Keratinocyte (primary cell): ENCODE measurements around the gene CEACAM6. TPM values are rescaled to one million over a fixed set of nuclear protein-coding genes. Genes with fewer than 3 reads are reported as not detected.

Experiments
- DNase-seq: peaks from one replicate; pipeline ENCODE4 v3.0.0-alpha.2; 2011; ENCODE audit warnings: low read depth, missing footprints, low spot score
- FAIRE-seq: peaks from 2 replicates; lab custom pipeline; 2011; peaks lifted over from hg19 to GRCh38; lab: Jason Lieb, UNC
- H2AFZ ChIP-seq: 2 replicates; pipeline ENCODE4 v1.6.0; 2012; ENCODE audit warnings: low read length, control low read depth, inconsistent platforms; ENCODE audit not compliant: control insufficient read depth
- H3K27ac ChIP-seq: 2 replicates; pipeline ENCODE4 v1.5.1; 2011; ENCODE audit warnings: low read length; ENCODE audit not compliant: control insufficient read depth, insufficient read depth
- H3K27me3 ChIP-seq: 3 replicates; pipeline ENCODE4 v1.6.0; 2011; ENCODE audit warnings: low read length; ENCODE audit not compliant: control insufficient read depth, insufficient read depth; ENCODE audit errors: extremely low read depth
- H3K36me3 ChIP-seq, 2 experiments: 2 replicates in 1 of 2; 3 replicates in 1 of 2; pipeline ENCODE4 v1.5.1; 2011; ENCODE audit warnings: low read length in 2 of 2, mild to moderate bottlenecking in 1 of 2; ENCODE audit not compliant: control insufficient read depth in 2 of 2, insufficient read depth in 2 of 2; ENCODE audit errors: extremely low read depth in 1 of 2
- H3K4me1 ChIP-seq: 3 replicates; pipeline ENCODE4 v1.5.1; 2011; ENCODE audit warnings: low read length; ENCODE audit not compliant: control insufficient read depth, insufficient read depth; ENCODE audit errors: extremely low read depth
- H3K4me2 ChIP-seq: 3 replicates; pipeline ENCODE4 v1.6.0; 2011; ENCODE audit warnings: low read depth, low read length; ENCODE audit not compliant: control insufficient read depth, insufficient read depth; ENCODE audit errors: extremely low read depth
- H3K4me3 ChIP-seq, 3 experiments: fragments of 200-600 bp in 1 of 3; sonication (generic) in 1 of 3; 2 replicates in 2 of 3; 3 replicates in 1 of 3; pipeline ENCODE4 v1.5.1; 2011 to 2016; ENCODE audit warnings: low read length in 3 of 3, mild to moderate bottlenecking in 3 of 3, control low read depth in 2 of 3, inconsistent platforms in 1 of 3, low read depth in 1 of 3, mixed read lengths in 1 of 3, mixed run types in 1 of 3, moderate library complexity in 1 of 3; ENCODE audit not compliant: control insufficient read depth in 2 of 3, insufficient read depth in 2 of 3; ENCODE audit errors: extremely low read depth in 1 of 3
- H3K79me2 ChIP-seq: 2 replicates; pipeline ENCODE4 v1.6.0; 2012; ENCODE audit warnings: low read length; ENCODE audit not compliant: control insufficient read depth, insufficient read depth
- H3K9ac ChIP-seq: 3 replicates; pipeline ENCODE4 v1.6.0; 2011; ENCODE audit warnings: low read length; ENCODE audit not compliant: control insufficient read depth, insufficient read depth; ENCODE audit errors: extremely low read depth
- H3K9me1 ChIP-seq: 3 replicates; pipeline ENCODE4 v1.6.0; 2011; ENCODE audit warnings: low read length; ENCODE audit not compliant: control insufficient read depth, insufficient read depth; ENCODE audit errors: extremely low read depth
- H3K9me3 ChIP-seq: 2 replicates; pipeline ENCODE4 v1.5.1; 2012; ENCODE audit warnings: low read depth, low read length; ENCODE audit not compliant: control insufficient read depth
- H4K20me1 ChIP-seq: 3 replicates; pipeline ENCODE4 v1.6.0; 2011; ENCODE audit warnings: low read length; ENCODE audit not compliant: control insufficient read depth, insufficient read depth; ENCODE audit errors: extremely low read depth
- EZH2 ChIP-seq: IDR thresholded peaks from one replicate; pipeline ENCODE4 v1.6.1; 2012; ENCODE audit warnings: inconsistent platforms, mild to moderate bottlenecking, low read length, moderate library complexity
- dilution Hi-C: fragments of 300-500 bp; cut with MboI; formaldehyde crosslinking; loops from one replicate; pipeline ENCODE4 v1.7.0; 2020; ENCODE audit warnings: low sequenced_read_pairs; ENCODE audit not compliant: extremely low pct_ligation_motif_present
- polyA plus RNA-seq, 5 experiments: library from polyadenylated mRNA; depleted of rRNA in 3 of 5; stranded (reverse) in 3 of 5; stranded (forward) in 1 of 5; unstranded in 1 of 5; fragments of >200 nt; gene quantifications; 1 replicate in 1 of 5; 2 replicates in 3 of 5; 3 replicates in 1 of 5; pipeline versions ENCODE4 v1.2.1 to v1.2.3, GENCODE V29; 2011 to 2012; ENCODE audit warnings: missing spikeins in 2 of 5, low read depth in 1 of 5, low replicate concordance in 1 of 5
- TF ChIP-seq, protein P1 (sequence below), 3 experiments: IDR thresholded peaks in 1 of 3; conservative IDR thresholded peaks in 1 of 3; optimal IDR thresholded peaks in 1 of 3; 2 replicates in 2 of 3; 3 replicates in 1 of 3; pipeline versions ENCODE3 to v1.5.1; 2011; ENCODE audit warnings: low read length in 3 of 3, mild to moderate bottlenecking in 3 of 3, moderate library complexity in 2 of 3, control low read depth in 1 of 3, inconsistent platforms in 1 of 3; ENCODE audit not compliant: insufficient read depth in 2 of 3; ENCODE audit errors: extremely low read depth in 1 of 3

CEACAM6 gene
- polyA plus RNA-seq, 1 donor (not counting 4 experiments of a cell fraction or from before 2014, with no cell fraction given), result 1.00 TPM

DNA sequence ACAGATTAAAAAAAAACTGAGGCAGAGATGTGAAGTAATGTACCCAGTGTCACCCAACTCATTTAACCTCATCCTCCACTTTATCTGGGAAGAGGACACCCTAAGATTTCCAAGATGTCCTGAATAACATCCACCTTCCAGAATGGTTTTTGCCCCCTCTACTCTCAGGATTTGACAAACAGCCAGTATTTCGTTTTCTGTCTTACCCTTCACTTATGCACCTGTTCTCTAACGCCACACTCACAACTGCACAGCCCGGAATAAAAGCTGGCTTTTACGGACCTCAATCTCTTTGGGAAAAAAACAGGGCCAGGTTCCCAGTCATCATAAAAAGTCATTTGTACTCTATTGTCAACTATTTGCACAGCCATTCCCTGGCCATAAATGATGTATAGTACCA, 21.2 kb upstream of the CEACAM6 start:
- H3K4me2 ChIP-seq, result no peak overlapping the region
- dilution Hi-C loops, result no loop called here

GRCh38 chr19:41734585-41734984, 20.7 kb upstream of the CEACAM6 start:
- H3K9ac ChIP-seq, result no peak overlapping the region
- H3K4me1 ChIP-seq, result no peaks in the 10 kb centered on the region
- no peaks in the 10 kb centered on the region for H4K20me1 ChIP-seq
- no peaks in the 10 kb centered on the region for H3K79me2 ChIP-seq
- no peaks in the 10 kb centered on the region for H3K36me3 ChIP-seq
- FAIRE-seq (no peak), DNase-seq (no peak)
- H3K9me1 ChIP-seq, result no peaks in the 10 kb centered on the region
- no peak overlapping the region for H3K4me2 ChIP-seq
- no peak overlapping the region for H3K4me3 ChIP-seq
- H3K27ac ChIP-seq, result no peak overlapping the region
- no peaks in the 10 kb centered on the region for H3K27me3 ChIP-seq
- no peaks in the 10 kb centered on the region for H3K9me3 ChIP-seq
- TF ChIP-seq EZH2, result no peak
- TF ChIP-seq, protein P1, sequence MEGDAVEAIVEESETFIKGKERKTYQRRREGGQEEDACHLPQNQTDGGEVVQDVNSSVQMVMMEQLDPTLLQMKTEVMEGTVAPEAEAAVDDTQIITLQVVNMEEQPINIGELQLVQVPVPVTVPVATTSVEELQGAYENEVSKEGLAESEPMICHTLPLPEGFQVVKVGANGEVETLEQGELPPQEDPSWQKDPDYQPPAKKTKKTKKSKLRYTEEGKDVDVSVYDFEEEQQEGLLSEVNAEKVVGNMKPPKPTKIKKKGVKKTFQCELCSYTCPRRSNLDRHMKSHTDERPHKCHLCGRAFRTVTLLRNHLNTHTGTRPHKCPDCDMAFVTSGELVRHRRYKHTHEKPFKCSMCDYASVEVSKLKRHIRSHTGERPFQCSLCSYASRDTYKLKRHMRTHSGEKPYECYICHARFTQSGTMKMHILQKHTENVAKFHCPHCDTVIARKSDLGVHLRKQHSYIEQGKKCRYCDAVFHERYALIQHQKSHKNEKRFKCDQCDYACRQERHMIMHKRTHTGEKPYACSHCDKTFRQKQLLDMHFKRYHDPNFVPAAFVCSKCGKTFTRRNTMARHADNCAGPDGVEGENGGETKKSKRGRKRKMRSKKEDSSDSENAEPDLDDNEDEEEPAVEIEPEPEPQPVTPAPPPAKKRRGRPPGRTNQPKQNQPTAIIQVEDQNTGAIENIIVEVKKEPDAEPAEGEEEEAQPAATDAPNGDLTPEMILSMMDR (optimal IDR thresholded peaks at IDR 0.05 in 1 of 3, IDR thresholded peaks at IDR 0.05 in 1 of 3, conservative IDR thresholded peaks at IDR 0.05 in 1 of 3; ENCODE audit: extremely low read depth in 1 of 3, insufficient read depth in 2 of 3, low read length in 3 of 3), result no peak
- H2AFZ ChIP-seq, result no peak overlapping the region
- dilution Hi-C loops, result no loop called here

More for the DNA sequence above, 21.2 kb upstream of the CEACAM6 start:
- DNase-seq, result no peak
- no peaks in the 10 kb centered on the region for H3K27me3 ChIP-seq
- no peak for TF ChIP-seq EZH2
- TF ChIP-seq, protein P1 (optimal IDR thresholded peaks at IDR 0.05 in 1 of 3, IDR thresholded peaks at IDR 0.05 in 1 of 3, conservative IDR thresholded peaks at IDR 0.05 in 1 of 3; ENCODE audit: extremely low read depth in 1 of 3, insufficient read depth in 2 of 3, low read length in 3 of 3), result no peak
- H3K27ac ChIP-seq, result no peak overlapping the region
- H3K9me1 ChIP-seq, result no peaks in the 10 kb centered on the region
- no peaks in the 10 kb centered on the region for H3K79me2 ChIP-seq
- H3K4me1 ChIP-seq, result no peaks in the 10 kb centered on the region
- no peaks in the 10 kb centered on the region for H3K9me3 ChIP-seq
- FAIRE-seq, result no peak
- no peak overlapping the region for H2AFZ ChIP-seq
- H3K9ac ChIP-seq, result no peak overlapping the region
- H4K20me1 ChIP-seq, result no peaks in the 10 kb centered on the region
- H3K36me3 ChIP-seq, result no peaks in the 10 kb centered on the region
- no peak overlapping the region for H3K4me3 ChIP-seq
